ENCODE data around the gene RRM2.
"Not testable (repeated sequence)": the region's sequence is repeated elsewhere in the genome, so short reads cannot be mapped to it uniquely, and the experiment has no call there.

Gene RRM2

GRCh38 chr2:10147050-10147660, 24.6 kb downstream of the RRM2 start:
- H3K36me3 ChIP-seq (ENCODE audit: control insufficient read depth in 1 of 2, insufficient read depth in 2 of 2, low read length in 2 of 2); H3K4me3 ChIP-seq (ENCODE audit: low read depth, low read length); H2AK5ac ChIP-seq (ENCODE audit: low read length); H3K27ac ChIP-seq (ENCODE audit: low read depth, low read length); H2BK120ac ChIP-seq (ENCODE audit: insufficient read depth, low read length, poor library complexity); H2BK12ac ChIP-seq (ENCODE audit: low read length); H3K23ac ChIP-seq (ENCODE audit: low read length); H2BK5ac ChIP-seq (ENCODE audit: low read depth, low read length, poor library complexity); H3K4ac ChIP-seq (ENCODE audit: low read depth, low read length); H2AFZ ChIP-seq (ENCODE audit: insufficient read depth, low read length, poor library complexity); H4K8ac ChIP-seq (ENCODE audit: low read depth, low read length); H3K79me2 ChIP-seq (ENCODE audit: control insufficient read depth, insufficient read depth, low read length, poor library complexity); H3K79me1 ChIP-seq (ENCODE audit: low read length); H4K91ac ChIP-seq (ENCODE audit: low read depth, low read length); H3K14ac ChIP-seq (ENCODE audit: low read length); H3K27me3 ChIP-seq (ENCODE audit: insufficient read depth, low read length); H4K12ac ChIP-seq (ENCODE audit: low read depth, low read length); H3K18ac ChIP-seq (ENCODE audit: low read length); H3K9me3 ChIP-seq (ENCODE audit: insufficient read depth, low read depth, low read length); DNase-seq; H3K4me1 ChIP-seq (ENCODE audit: control insufficient read depth in 1 of 2, insufficient read depth in 2 of 2, low read length in 2 of 2); H3K9ac ChIP-seq (ENCODE audit: low read length); H3K4me2 ChIP-seq (ENCODE audit: low read length): not testable (repeated sequence)
- WGBS (ENCODE audit: extremely low coverage, insufficient coverage, insufficient read length) = no CpG with 5 or more reads among the region's 15 CpGs

GRCh38 chr2:10148268-10148667, 25.7 kb downstream of the RRM2 start:
- H3K79me2 ChIP-seq (ENCODE audit: control insufficient read depth, insufficient read depth, low read length, poor library complexity) = no peaks in the 10 kb centered on the region
- H3K14ac ChIP-seq (ENCODE audit: low read length) = no peak overlapping the region
- no peaks in the 10 kb centered on the region for H3K27me3 ChIP-seq (ENCODE audit: insufficient read depth, low read length)
- H3K4me1 ChIP-seq (ENCODE audit: control insufficient read depth in 1 of 2, insufficient read depth in 2 of 2, low read length in 2 of 2) = peaks cover 3% of the 10 kb centered on the region in 2 experiments
- H2BK12ac ChIP-seq (ENCODE audit: low read length) = no peak overlapping the region
- no peak overlapping the region for H3K4me2 ChIP-seq (ENCODE audit: low read length)
- no peak overlapping the region for H4K12ac ChIP-seq (ENCODE audit: low read depth, low read length)
- no peak overlapping the region for H2BK5ac ChIP-seq (ENCODE audit: low read depth, low read length, poor library complexity)
- H3K27ac ChIP-seq (ENCODE audit: low read depth, low read length) = no peak overlapping the region
- H3K18ac ChIP-seq (ENCODE audit: low read length) = no peak overlapping the region
- no peak overlapping the region for H2AFZ ChIP-seq (ENCODE audit: insufficient read depth, low read length, poor library complexity)
- no peaks in the 10 kb centered on the region for H3K9me3 ChIP-seq (ENCODE audit: insufficient read depth, low read depth, low read length)
- no peak overlapping the region for H4K8ac ChIP-seq (ENCODE audit: low read depth, low read length)
- no peak overlapping the region for H3K4me3 ChIP-seq (ENCODE audit: low read depth, low read length)
- no peak overlapping the region for H4K91ac ChIP-seq (ENCODE audit: low read depth, low read length)
- H3K9ac ChIP-seq (ENCODE audit: low read length) = no peak overlapping the region
- H3K23ac ChIP-seq (ENCODE audit: low read length) = no peak overlapping the region
- no peak for DNase-seq
- H2AK5ac ChIP-seq (ENCODE audit: low read length) = no peak overlapping the region
- H3K36me3 ChIP-seq (ENCODE audit: control insufficient read depth in 1 of 2, insufficient read depth in 2 of 2, low read length in 2 of 2) = peaks cover 0 to 5% of the 10 kb centered on the region in 2 experiments
- no peak overlapping the region for H2BK120ac ChIP-seq (ENCODE audit: insufficient read depth, low read length, poor library complexity)
- H3K4ac ChIP-seq (ENCODE audit: low read depth, low read length) = no peak overlapping the region
- no peaks in the 10 kb centered on the region for H3K79me1 ChIP-seq (ENCODE audit: low read length)

- Histone ChIP-seq H3K9ac (ENCODE audit: low read length) (no peak overlapping the region), H4K8ac (ENCODE audit: low read depth, low read length) (no peak overlapping the region), H4K12ac (ENCODE audit: low read depth, low read length) (no peak overlapping the region), H3K23ac (ENCODE audit: low read length) (no peak overlapping the region), H3K4me1 (ENCODE audit: control insufficient read depth in 1 of 2, insufficient read depth in 2 of 2, low read length in 2 of 2) (peaks cover 3% of the 10 kb centered on the region in 2 experiments), H2AFZ (ENCODE audit: insufficient read depth, low read length, poor library complexity) (no peak overlapping the region), H3K79me1 (ENCODE audit: low read length) (no peaks in the 10 kb centered on the region), H3K18ac (ENCODE audit: low read length) (no peak overlapping the region), H3K4ac (ENCODE audit: low read depth, low read length) (no peak overlapping the region), H3K4me2 (ENCODE audit: low read length) (no peak overlapping the region), H2BK12ac (ENCODE audit: low read length) (no peak overlapping the region), H3K79me2 (ENCODE audit: control insufficient read depth, insufficient read depth, low read length, poor library complexity) (no peaks in the 10 kb centered on the region), H4K91ac (ENCODE audit: low read depth, low read length) (no peak overlapping the region), H3K36me3 (ENCODE audit: control insufficient read depth in 1 of 2, insufficient read depth in 2 of 2, low read length in 2 of 2) (no peaks in the 10 kb centered on the region), H3K27me3 (ENCODE audit: insufficient read depth, low read length) (no peaks in the 10 kb centered on the region), H2AK5ac (ENCODE audit: low read length) (no peak overlapping the region), H2BK120ac (ENCODE audit: insufficient read depth, low read length, poor library complexity) (no peak overlapping the region), H2BK5ac (ENCODE audit: low read depth, low read length, poor library complexity) (no peak overlapping the region), H3K14ac (ENCODE audit: low read length) (no peak overlapping the region), H3K9me3 (ENCODE audit: insufficient read depth, low read depth, low read length) (no peaks in the 10 kb centered on the region), H3K4me3 (ENCODE audit: low read depth, low read length) (no peak overlapping the region), H3K27ac (ENCODE audit: low read depth, low read length) (no peak overlapping the region)
- DNase-seq = peak in 1 of 2 donors; percentile 31
- no CpG with 5 or more reads among the region's 3 CpGs for WGBS (ENCODE audit: extremely low coverage, insufficient coverage, insufficient read length)
Observed at GRCh38 chr2:10149635-10150034, 27.1 kb downstream of the RRM2 start.

- DNase-seq = no peak
- Histone ChIP-seq H3K4me2 (ENCODE audit: low read length) (no peak overlapping the region), H2BK120ac (ENCODE audit: insufficient read depth, low read length, poor library complexity) (no peak overlapping the region), H3K9me3 (ENCODE audit: insufficient read depth, low read depth, low read length) (no peaks in the 10 kb centered on the region), H3K4me1 (ENCODE audit: control insufficient read depth in 1 of 2, insufficient read depth in 2 of 2, low read length in 2 of 2) (peaks cover 3% of the 10 kb centered on the region in 2 experiments), H2BK12ac (ENCODE audit: low read length) (no peak overlapping the region), H2AK5ac (ENCODE audit: low read length) (no peak overlapping the region), H2BK5ac (ENCODE audit: low read depth, low read length, poor library complexity) (no peak overlapping the region), H2AFZ (ENCODE audit: insufficient read depth, low read length, poor library complexity) (no peak overlapping the region), H3K4ac (ENCODE audit: low read depth, low read length) (no peak overlapping the region), H3K27me3 (ENCODE audit: insufficient read depth, low read length) (no peaks in the 10 kb centered on the region), H4K12ac (ENCODE audit: low read depth, low read length) (no peak overlapping the region), H3K4me3 (ENCODE audit: low read depth, low read length) (no peak overlapping the region), H4K8ac (ENCODE audit: low read depth, low read length) (no peak overlapping the region), H4K91ac (ENCODE audit: low read depth, low read length) (no peak overlapping the region), H3K18ac (ENCODE audit: low read length) (no peak overlapping the region), H3K14ac (ENCODE audit: low read length) (no peak overlapping the region), H3K9ac (ENCODE audit: low read length) (no peak overlapping the region), H3K79me1 (ENCODE audit: low read length) (no peaks in the 10 kb centered on the region), H3K23ac (ENCODE audit: low read length) (no peak overlapping the region), H3K79me2 (ENCODE audit: control insufficient read depth, insufficient read depth, low read length, poor library complexity) (no peaks in the 10 kb centered on the region), H3K27ac (ENCODE audit: low read depth, low read length) (no peak overlapping the region), H3K36me3 (ENCODE audit: control insufficient read depth in 1 of 2, insufficient read depth in 2 of 2, low read length in 2 of 2) (no peaks in the 10 kb centered on the region)
- WGBS (ENCODE audit: extremely low coverage, insufficient coverage, insufficient read length) = no CpG with 5 or more reads among the region's 5 CpGs
Observed at GRCh38 chr2:10150436-10150835, 27.9 kb downstream of the RRM2 start.
